Subcutaneous adipose tissue (tissue), 4 donors: ENCODE measurements around the gene TAF6. TPM values are rescaled to one million over a fixed set of nuclear protein-coding genes. Genes with fewer than 3 reads are reported as not detected.

Experiments used
- CTCF ChIP-seq: fragments of 450-650 bp; IDR thresholded peaks from one replicate; pipeline ENCODE4 v1.5.1; 2016; ENCODE audit warnings: low read depth, mild to moderate bottlenecking, control low read depth, antibody characterized with exemption, moderate library complexity
- total RNA-seq, 4 donors: library from RNA; depleted of rRNA; stranded (reverse); fragments of >200 nt; gene quantifications; one replicate each; pipeline ENCODE4 v1.1.0, GENCODE V29; 2016

TAF6 gene
- total RNA-seq, 4 donors from 2014 or later = 9.8 to 36.2 (median 26.2) TPM

- no peak for TF ChIP-seq CTCF
Observed at GRCh38 chr7:100088095-100088620, 31.0 kb downstream of the TAF6 start.

GRCh38 chr7:100087055-100087750, 32.0 kb downstream of the TAF6 start:
- no peak for TF ChIP-seq CTCF

- no peak for TF ChIP-seq CTCF
Observed at GRCh38 chr7:100085515-100085914, 33.6 kb downstream of the TAF6 start.

GRCh38 chr7:100082978-100083377, 36.2 kb downstream of the TAF6 start:
- TF ChIP-seq CTCF = no peak

- no peak for TF ChIP-seq CTCF
Observed at GRCh38 chr7:100081535-100082102, 37.5 kb downstream of the TAF6 start, which contains the start of gene ZNF3. Gene ZNF3, minus strand, starts transcription at chr7:100081723. Its CDS starts 4,366 bp downstream, at chr7:100077357.

GRCh38 chr7:100080907-100081534, 38.1 kb downstream of the TAF6 start:
- TF ChIP-seq CTCF = no peak

GRCh38 chr7:100079024-100079560, 40.1 kb downstream of the TAF6 start:
- no peak for TF ChIP-seq CTCF
